Measurements from ENCODE around the gene TMEM219. TPM values are rescaled to one million over a fixed set of nuclear protein-coding genes. Genes with fewer than 3 reads are reported as not detected.
A peak's percentile ranks its signal among the peaks of the same experiment; 100 is the strongest.

Gene TMEM219
- total RNA-seq, 1 donor from 2014 or later = 119 TPM

GRCh38 chr16:29996766-29997250 lies 34.9 kb downstream of the TMEM219 start:
- Mint-ChIP-seq H3K36me3 (ENCODE audit: unreplicated experiment) (no peaks in the 10 kb centered on the region), H3K4me1 (ENCODE audit: unreplicated experiment) (peaks cover 23% of the 10 kb centered on the region), H3K4me3 (ENCODE audit: unreplicated experiment) (peak overlapping the region; percentile 99), H3K27me3 (ENCODE audit: unreplicated experiment) (no peaks in the 10 kb centered on the region), H3K9me3 (ENCODE audit: unreplicated experiment) (no peaks in the 10 kb centered on the region), H3K27ac (ENCODE audit: unreplicated experiment) (peak overlapping the region; percentile 95)
- DNase-seq (ENCODE audit: extremely low spot score, unreplicated experiment) = no peak
- no peak for TF ChIP-seq CTCF (IDR thresholded peaks at IDR 0.05)

GRCh38 chr16:29999605-30000004 lies 37.7 kb downstream of the TMEM219 start:
- no peak for DNase-seq (ENCODE audit: extremely low spot score, unreplicated experiment)
- H3K27ac Mint-ChIP-seq (ENCODE audit: unreplicated experiment) = no peak overlapping the region
- H3K9me3 Mint-ChIP-seq (ENCODE audit: unreplicated experiment) = no peaks in the 10 kb centered on the region
- no peak for TF ChIP-seq CTCF (IDR thresholded peaks at IDR 0.05)
- no peak overlapping the region for H3K4me3 Mint-ChIP-seq (ENCODE audit: unreplicated experiment)
- peaks cover 3% of the 10 kb centered on the region for H3K36me3 Mint-ChIP-seq (ENCODE audit: unreplicated experiment)
- H3K4me1 Mint-ChIP-seq (ENCODE audit: unreplicated experiment) = peaks cover 18% of the 10 kb centered on the region
- no peaks in the 10 kb centered on the region for H3K27me3 Mint-ChIP-seq (ENCODE audit: unreplicated experiment)

- peaks cover 11% of the 10 kb centered on the region for H3K4me1 Mint-ChIP-seq (ENCODE audit: unreplicated experiment)
- TF ChIP-seq CTCF (IDR thresholded peaks at IDR 0.05) = no peak
- peak overlapping the region; percentile 4 for H3K27ac Mint-ChIP-seq (ENCODE audit: unreplicated experiment)
- peaks cover 3% of the 10 kb centered on the region for H3K36me3 Mint-ChIP-seq (ENCODE audit: unreplicated experiment)
- DNase-seq (ENCODE audit: extremely low spot score, unreplicated experiment) = no peak
- no peaks in the 10 kb centered on the region for H3K9me3 Mint-ChIP-seq (ENCODE audit: unreplicated experiment)
- no peaks in the 10 kb centered on the region for H3K27me3 Mint-ChIP-seq (ENCODE audit: unreplicated experiment)
- H3K4me3 Mint-ChIP-seq (ENCODE audit: unreplicated experiment) = no peak overlapping the region
Observed at GRCh38 chr16:30000735-30001631, 39.1 kb downstream of the TMEM219 start.

- Mint-ChIP-seq H3K4me3 (ENCODE audit: unreplicated experiment) (no peak overlapping the region), H3K27me3 (ENCODE audit: unreplicated experiment) (no peaks in the 10 kb centered on the region), H3K27ac (ENCODE audit: unreplicated experiment) (no peak overlapping the region), H3K4me1 (ENCODE audit: unreplicated experiment) (peaks cover under 1% of the 10 kb centered on the region), H3K9me3 (ENCODE audit: unreplicated experiment) (no peaks in the 10 kb centered on the region), H3K36me3 (ENCODE audit: unreplicated experiment) (peaks cover 3% of the 10 kb centered on the region)
- peak; percentile 83 for DNase-seq (ENCODE audit: extremely low spot score, unreplicated experiment)
- no peak for TF ChIP-seq CTCF (IDR thresholded peaks at IDR 0.05)
Observed at GRCh38 chr16:30002614-30003346, 40.9 kb downstream of the TMEM219 start.

Measured in osteocyte (in vitro differentiated cells).